Tibial nerve (tissue), 4 donors: ENCODE measurements around the gene ADAMTS8.

Experiments
- EP300 ChIP-seq, 2 donors: sonication (generic); formaldehyde crosslinking; IDR thresholded peaks; one replicate each; pipeline ENCODE4 v1.6.1; 2017; ENCODE audit warnings: antibody characterized with exemption in 2 of 2, mild to moderate bottlenecking in 1 of 2
- POLR2A ChIP-seq, 2 donors: fragments of 450-650 bp; IDR thresholded peaks; one replicate each; pipeline ENCODE4 v1.6.1; 2017; ENCODE audit warnings: antibody characterized with exemption in 2 of 2, mild to moderate bottlenecking in 2 of 2, moderate library complexity in 2 of 2
- TF ChIP-seq, protein P1 (sequence below), 5 experiments: fragments of 200-600 bp in 3 of 5; fragments of 450-650 bp in 2 of 5; sonication (generic) in 3 of 5; IDR thresholded peaks; one replicate each; pipeline ENCODE4 v1.5.1; 2016 to 2019; ENCODE audit warnings: antibody characterized with exemption in 5 of 5, mild to moderate bottlenecking in 3 of 5, moderate library complexity in 2 of 5

- TF ChIP-seq, protein P1, sequence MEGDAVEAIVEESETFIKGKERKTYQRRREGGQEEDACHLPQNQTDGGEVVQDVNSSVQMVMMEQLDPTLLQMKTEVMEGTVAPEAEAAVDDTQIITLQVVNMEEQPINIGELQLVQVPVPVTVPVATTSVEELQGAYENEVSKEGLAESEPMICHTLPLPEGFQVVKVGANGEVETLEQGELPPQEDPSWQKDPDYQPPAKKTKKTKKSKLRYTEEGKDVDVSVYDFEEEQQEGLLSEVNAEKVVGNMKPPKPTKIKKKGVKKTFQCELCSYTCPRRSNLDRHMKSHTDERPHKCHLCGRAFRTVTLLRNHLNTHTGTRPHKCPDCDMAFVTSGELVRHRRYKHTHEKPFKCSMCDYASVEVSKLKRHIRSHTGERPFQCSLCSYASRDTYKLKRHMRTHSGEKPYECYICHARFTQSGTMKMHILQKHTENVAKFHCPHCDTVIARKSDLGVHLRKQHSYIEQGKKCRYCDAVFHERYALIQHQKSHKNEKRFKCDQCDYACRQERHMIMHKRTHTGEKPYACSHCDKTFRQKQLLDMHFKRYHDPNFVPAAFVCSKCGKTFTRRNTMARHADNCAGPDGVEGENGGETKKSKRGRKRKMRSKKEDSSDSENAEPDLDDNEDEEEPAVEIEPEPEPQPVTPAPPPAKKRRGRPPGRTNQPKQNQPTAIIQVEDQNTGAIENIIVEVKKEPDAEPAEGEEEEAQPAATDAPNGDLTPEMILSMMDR (IDR thresholded peaks at IDR 0.05): no peak
- TF ChIP-seq EP300 (IDR thresholded peaks at IDR 0.05) (no peak), POLR2A (IDR thresholded peaks at IDR 0.05) (no peak)
These were observed 25.8 kb downstream of the ADAMTS8 start for GRCh38 chr11:130402570-130402969.
